Large intestine (tissue), 3 donors: ENCODE measurements around the gene STARD7. TPM values are rescaled to one million over a fixed set of nuclear protein-coding genes. Genes with fewer than 3 reads are reported as not detected.
"Not testable (repeated sequence)": the region's sequence is repeated elsewhere in the genome, so short reads cannot be mapped to it uniquely, and the experiment has no call there.

ENCODE experiments used
- DNase-seq, 2 donors: peaks; one replicate each; pipeline versions ENCODE4 v3.0.0 to v3.0.0-alpha.2; 2013
- H3K27ac ChIP-seq: one replicate; pipeline ENCODE4 v1.5.1; 2013; ENCODE audit warnings: low read length
- H3K27me3 ChIP-seq: 2 replicates; pipeline ENCODE4 v1.6.1; 2013; ENCODE audit warnings: low read length; ENCODE audit not compliant: control insufficient read depth, insufficient read depth
- H3K36me3 ChIP-seq: 2 replicates; pipeline ENCODE4 v1.6.1; 2013; ENCODE audit warnings: low read length; ENCODE audit not compliant: control insufficient read depth, insufficient read depth
- H3K4me1 ChIP-seq: one replicate; pipeline ENCODE4 v1.6.1; 2013; ENCODE audit warnings: low read length; ENCODE audit not compliant: control insufficient read depth, insufficient read depth
- H3K4me3 ChIP-seq: one replicate; pipeline ENCODE4 v1.5.1; 2013; ENCODE audit warnings: low read length
- H3K9me3 ChIP-seq: one replicate; pipeline ENCODE4 v1.6.1; 2013; ENCODE audit warnings: mild to moderate bottlenecking, low read depth, low read length, moderate library complexity; ENCODE audit not compliant: control insufficient read depth
- WGBS: methylation state at CpG from one replicate; pipeline ENCODE4 v1.1.5; 2013; ENCODE audit warnings: low lambda C conversion rate; ENCODE audit not compliant: insufficient coverage; 5-methylcytosine and 5-hydroxymethylcytosine counted together
- polyA plus RNA-seq: library from polyadenylated mRNA; unstranded; fragments of 120-200 nt; gene quantifications from one replicate; pipeline ENCODE4 v1.2.1, GENCODE V29; 2013

Gene STARD7
- polyA plus RNA-seq, 1 donor = 121 TPM

DNA sequence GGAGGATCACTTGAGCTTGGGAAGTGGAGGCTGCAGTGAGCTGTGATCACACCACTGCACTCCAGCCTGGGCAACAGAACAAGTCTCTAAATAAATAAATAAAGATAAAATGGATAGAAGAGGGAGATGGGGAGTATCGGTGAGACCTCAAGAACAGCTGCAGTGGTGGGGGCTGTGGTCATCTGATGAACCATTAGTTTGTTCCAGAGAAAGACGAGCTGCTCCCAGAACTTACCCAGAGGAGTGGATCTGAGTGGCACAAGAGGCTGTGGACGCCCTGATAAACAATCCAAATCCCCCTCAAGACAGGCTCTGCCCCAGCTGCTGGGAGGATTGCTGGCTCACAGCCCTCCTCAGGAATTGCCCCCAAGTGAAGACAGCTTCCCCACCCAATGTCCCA lies 30.5 kb upstream of the STARD7 start:
- no peaks in the 10 kb centered on the region for H3K9me3 ChIP-seq
- no peak overlapping the region for H3K27ac ChIP-seq
- H3K27me3 ChIP-seq = no peaks in the 10 kb centered on the region
- peaks cover 14% of the 10 kb centered on the region for H3K36me3 ChIP-seq
- no CpG with 5 or more reads among the region's 3 CpGs for WGBS
- peaks cover 18% of the 10 kb centered on the region for H3K4me1 ChIP-seq
- H3K4me3 ChIP-seq = no peak overlapping the region
- DNase-seq = no peak

DNA sequence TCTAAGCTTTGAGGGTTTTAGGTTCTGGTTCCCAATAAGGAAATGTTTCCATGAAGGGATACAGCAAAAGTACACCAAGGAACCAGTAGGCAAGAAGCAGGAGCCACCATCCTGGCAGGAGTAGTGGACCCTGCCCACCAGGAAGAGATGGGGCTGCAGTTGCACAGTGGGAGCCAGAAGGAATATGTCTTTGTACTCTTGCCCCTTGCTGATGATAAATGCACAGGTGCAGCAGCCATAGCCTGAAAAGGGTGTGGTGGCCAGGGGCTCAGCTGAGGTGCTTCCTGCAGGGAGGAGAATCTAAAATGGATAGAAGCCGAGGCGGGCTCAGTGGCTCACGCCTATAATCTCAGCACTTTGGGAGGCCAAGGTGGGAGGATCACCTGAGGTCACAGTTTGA lies 29.6 kb upstream of the STARD7 start:
- H3K27ac ChIP-seq = no peak overlapping the region
- no CpG with 5 or more reads among the region's 3 CpGs for WGBS
- peak; percentile 76 to 86 for DNase-seq

GRCh38 chr2:96236882-96237281 lies 28.3 kb upstream of the STARD7 start:
- H3K27me3 ChIP-seq = no peaks in the 10 kb centered on the region
- WGBS = no CpG with 5 or more reads among the region's 1 CpG
- peak overlapping the region; percentile 23 for H3K27ac ChIP-seq
- DNase-seq = peak; percentile 77 to 90
- no peak overlapping the region for H3K4me3 ChIP-seq
- peaks cover 18% of the 10 kb centered on the region for H3K4me1 ChIP-seq
- no peaks in the 10 kb centered on the region for H3K9me3 ChIP-seq
- H3K36me3 ChIP-seq = peaks cover 14% of the 10 kb centered on the region

More for the DNA sequence above, 29.6 kb upstream of the STARD7 start:
- peaks cover 18% of the 10 kb centered on the region for H3K4me1 ChIP-seq
- H3K4me3 ChIP-seq = no peak overlapping the region
- H3K36me3 ChIP-seq = peaks cover 14% of the 10 kb centered on the region
- no peaks in the 10 kb centered on the region for H3K27me3 ChIP-seq
- H3K9me3 ChIP-seq = no peaks in the 10 kb centered on the region

GRCh38 chr2:96233880-96234316 lies 25.3 kb upstream of the STARD7 start:
- no peak overlapping the region for H3K27ac ChIP-seq
- H3K4me1 ChIP-seq = peaks cover 18% of the 10 kb centered on the region
- H3K27me3 ChIP-seq = no peaks in the 10 kb centered on the region
- H3K9me3 ChIP-seq = no peaks in the 10 kb centered on the region
- no peak overlapping the region for H3K4me3 ChIP-seq
- DNase-seq = no peak
- WGBS = no CpG with 5 or more reads among the region's 4 CpGs
- H3K36me3 ChIP-seq = no peaks in the 10 kb centered on the region

GRCh38 chr2:96233436-96233835 lies 24.8 kb upstream of the STARD7 start:
- Histone ChIP-seq H3K36me3 (no peaks in the 10 kb centered on the region), H3K4me1 (peaks cover 18% of the 10 kb centered on the region), H3K4me3 (no peak overlapping the region), H3K27me3 (no peaks in the 10 kb centered on the region), H3K27ac (no peak overlapping the region), H3K9me3 (no peaks in the 10 kb centered on the region)
- no peak for DNase-seq
- WGBS = no CpG with 5 or more reads among the region's 6 CpGs

GRCh38 chr2:96231316-96231715 lies 22.7 kb upstream of the STARD7 start:
- no peaks in the 10 kb centered on the region for H3K36me3 ChIP-seq
- no peak overlapping the region for H3K4me3 ChIP-seq
- H3K9me3 ChIP-seq = no peaks in the 10 kb centered on the region
- no CpG with 5 or more reads among the region's 4 CpGs for WGBS
- no peaks in the 10 kb centered on the region for H3K27me3 ChIP-seq
- H3K4me1 ChIP-seq = no peaks in the 10 kb centered on the region
- DNase-seq = no peak
- no peak overlapping the region for H3K27ac ChIP-seq

- Histone ChIP-seq H3K9me3 (no peaks in the 10 kb centered on the region), H3K27ac (no peak overlapping the region), H3K36me3 (no peaks in the 10 kb centered on the region), H3K4me3 (no peak overlapping the region), H3K4me1 (no peaks in the 10 kb centered on the region), H3K27me3 (no peaks in the 10 kb centered on the region)
- no peak for DNase-seq
- 75% methylated on average over 1 of the region's 3 CpGs for WGBS
These were observed 16.4 kb upstream of the STARD7 start for GRCh38 chr2:96225016-96225533.

GRCh38 chr2:96221106-96221505 lies 12.5 kb upstream of the STARD7 start:
- not testable (repeated sequence) for H3K9me3 ChIP-seq, DNase-seq, H3K27me3 ChIP-seq, H3K4me3 ChIP-seq, H3K4me1 ChIP-seq, H3K36me3 ChIP-seq, H3K27ac ChIP-seq
- WGBS = no CpG with 5 or more reads among the region's 1 CpG

GRCh38 chr2:96219959-96220358 lies 11.3 kb upstream of the STARD7 start:
- H3K27me3 ChIP-seq, H3K36me3 ChIP-seq, DNase-seq, H3K4me1 ChIP-seq, H3K9me3 ChIP-seq, H3K27ac ChIP-seq, H3K4me3 ChIP-seq: not testable (repeated sequence)
- WGBS = no CpG with 5 or more reads among the region's 4 CpGs

DNA sequence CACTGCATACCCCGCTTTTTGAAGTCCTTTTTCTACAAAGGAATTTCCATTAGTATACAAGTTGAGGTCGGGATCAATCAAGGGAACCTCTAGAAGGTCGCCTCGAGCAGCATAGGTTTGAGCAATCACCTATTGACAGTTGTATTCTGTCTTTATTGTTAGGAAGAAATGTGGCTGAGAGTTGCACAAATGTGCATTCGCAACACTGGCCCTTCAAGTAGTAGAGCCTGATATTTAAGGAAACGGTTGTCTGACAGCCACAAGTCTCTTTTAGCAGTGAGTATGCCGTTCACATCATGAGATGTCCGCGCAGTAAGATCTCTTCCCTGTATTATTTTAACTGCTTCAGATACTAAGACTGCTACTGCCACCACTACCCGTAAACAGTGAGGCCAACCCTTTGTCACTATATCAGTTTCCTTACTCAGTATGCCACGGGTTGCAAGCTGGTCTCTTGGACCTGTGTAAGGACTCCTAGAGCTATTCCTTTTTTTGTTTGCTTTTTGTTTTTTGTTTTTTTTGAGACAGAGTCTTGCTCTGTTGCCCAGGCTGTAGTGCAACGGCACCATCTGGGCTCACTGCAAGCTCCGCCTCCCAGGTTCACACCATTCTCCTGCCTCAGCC lies 10.0 kb upstream of the STARD7 start:
- WGBS = 100% methylated on average over 3 of the region's 13 CpGs
- no peak for DNase-seq

DNA sequence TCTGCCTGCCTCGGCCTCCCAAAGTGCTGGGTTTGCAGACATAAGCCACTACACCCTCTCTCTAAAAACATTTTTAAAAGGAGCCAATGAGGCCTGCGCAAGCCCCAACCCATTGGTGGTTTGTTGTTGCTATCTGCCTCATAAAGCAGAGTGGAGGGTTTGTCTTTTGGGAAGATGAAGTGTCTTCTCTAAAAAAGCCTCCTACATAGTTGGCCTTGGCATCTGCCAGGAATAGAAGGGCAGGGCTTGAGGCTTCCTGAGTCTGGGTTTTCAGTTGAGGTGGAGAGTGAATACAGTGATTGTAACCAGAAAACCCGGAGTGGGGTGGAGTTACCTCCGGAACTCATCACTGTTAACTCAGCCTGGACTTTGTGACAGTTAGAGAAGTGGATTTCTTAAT lies 5.9 kb upstream of the STARD7 start:
- Histone ChIP-seq H3K27ac (no peak overlapping the region), H3K9me3 (no peaks in the 10 kb centered on the region), H3K36me3 (no peaks in the 10 kb centered on the region), H3K27me3 (no peaks in the 10 kb centered on the region), H3K4me1 (peaks cover 4% of the 10 kb centered on the region), H3K4me3 (no peak overlapping the region)
- DNase-seq = no peak
- no CpG with 5 or more reads among the region's 4 CpGs for WGBS

More for the DNA sequence above, 10.0 kb upstream of the STARD7 start:
- H3K4me1 ChIP-seq = peaks cover 2% of the 10 kb centered on the region
- no peak overlapping the region for H3K27ac ChIP-seq
- H3K9me3 ChIP-seq = no peaks in the 10 kb centered on the region
- H3K4me3 ChIP-seq = no peak overlapping the region
- H3K36me3 ChIP-seq = no peaks in the 10 kb centered on the region
- no peaks in the 10 kb centered on the region for H3K27me3 ChIP-seq
